ENCODE results near the gene AXIN2. TPM values are rescaled to one million over a fixed set of nuclear protein-coding genes. Genes with fewer than 3 reads are reported as not detected.

Gene AXIN2
- total RNA-seq, 4 donors from 2014 or later = 17.2 to 63.4 (median 49.3) TPM

GRCh38 chr17:65559804-65560627, 1.4 kb downstream of the AXIN2 start:
- no peak for DNase-seq (ENCODE audit: extremely low spot score)
- H3K27ac ChIP-seq (replicated peaks in 1 of 4) = no peak overlapping the region
- H3K4me3 ChIP-seq = no peak overlapping the region
- intact Hi-C loops (cut with DNase I) = loop anchor here (5.0 to 10.0 kb wide), 5 partner anchors 235 to 607 kb away; no protein-coding TSS in a partner anchor
- TF ChIP-seq POLR2AphosphoS5 (IDR thresholded peaks at IDR 0.05) (peak; percentile 40 to 71), CTCF (IDR thresholded peaks at IDR 0.05) (no peak), POLR2A (IDR thresholded peaks at IDR 0.05; ENCODE audit: low read depth) (peak; percentile 13), EP300 (IDR thresholded peaks at IDR 0.05) (no peak)
- H3K36me3 ChIP-seq = peaks cover 0 to 7% (median 0%) of the 10 kb centered on the region in 4 donors
- H3K4me1 ChIP-seq = peaks cover 23 to 54% (median 29%) of the 10 kb centered on the region in 4 donors
- no peaks in the 10 kb centered on the region for H3K9me3 ChIP-seq
- H3K27me3 ChIP-seq = no peaks in the 10 kb centered on the region
- under 1% methylated on average over 15 of the region's 89 CpGs for whole genome bisulfite sequencing

GRCh38 chr17:65559461-65559803, 2.0 kb downstream of the AXIN2 start:
- 2% methylated on average over 13 of the region's 13 CpGs for WGBS
- Histone ChIP-seq H3K27ac (replicated peaks in 1 of 4) (no peak overlapping the region), H3K9me3 (no peaks in the 10 kb centered on the region), H3K27me3 (no peaks in the 10 kb centered on the region), H3K4me1 (peaks cover 17 to 48% (median 23%) of the 10 kb centered on the region in 4 donors), H3K4me3 (no peak overlapping the region), H3K36me3 (peaks cover 0 to 7% (median 0%) of the 10 kb centered on the region in 4 donors)
- intact Hi-C loops (cut with DNase I) = loop anchor here (5.0 kb wide), 4 partner anchors 267 to 608 kb away; no protein-coding TSS in a partner anchor
- TF ChIP-seq EP300 (IDR thresholded peaks at IDR 0.05) (no peak), CTCF (IDR thresholded peaks at IDR 0.05) (no peak), POLR2AphosphoS5 (IDR thresholded peaks at IDR 0.05) (no peak), POLR2A (IDR thresholded peaks at IDR 0.05; ENCODE audit: low read depth) (no peak)
- no peak for DNase-seq (ENCODE audit: extremely low spot score)

- 19% methylated on average over 29 of the region's 29 CpGs for WGBS
- Histone ChIP-seq H3K36me3 (peaks cover 0 to 7% (median 0%) of the 10 kb centered on the region in 4 donors), H3K4me3 (no peak overlapping the region), H3K4me1 (peaks cover 12 to 43% (median 22%) of the 10 kb centered on the region in 4 donors), H3K27me3 (no peaks in the 10 kb centered on the region), H3K9me3 (no peaks in the 10 kb centered on the region), H3K27ac (replicated peaks in 1 of 4) (no peak overlapping the region)
- TF ChIP-seq POLR2AphosphoS5 (IDR thresholded peaks at IDR 0.05) = no peak
- no peak for TF ChIP-seq POLR2A (IDR thresholded peaks at IDR 0.05; ENCODE audit: low read depth)
- no peak for TF ChIP-seq CTCF (IDR thresholded peaks at IDR 0.05)
- TF ChIP-seq EP300 (IDR thresholded peaks at IDR 0.05) = no peak
- DNase-seq (ENCODE audit: extremely low spot score) = no peak
- intact Hi-C loops (cut with DNase I) = loop anchor here (5.0 kb wide), 4 partner anchors 267 to 608 kb away; no protein-coding TSS in a partner anchor
These were observed 2.6 kb downstream of the AXIN2 start for GRCh38 chr17:65558683-65559460.

- intact Hi-C loops (cut with DNase I) = loop anchor here (5.0 kb wide), 4 partner anchors 266 to 609 kb away; no protein-coding TSS in a partner anchor
- no peak overlapping the region for H3K27ac ChIP-seq (replicated peaks in 1 of 4)
These were observed 3.2 kb downstream of the AXIN2 start for GRCh38 chr17:65558311-65558682.

More at GRCh38 chr17:65558311-65558682, 3.2 kb downstream of the AXIN2 start:
- H3K36me3 ChIP-seq = peaks cover 0 to 7% (median 0%) of the 10 kb centered on the region in 4 donors
- no peak for TF ChIP-seq POLR2A (IDR thresholded peaks at IDR 0.05; ENCODE audit: low read depth)
- no peak for TF ChIP-seq CTCF (IDR thresholded peaks at IDR 0.05)
- no peak for TF ChIP-seq POLR2AphosphoS5 (IDR thresholded peaks at IDR 0.05)
- TF ChIP-seq EP300 (IDR thresholded peaks at IDR 0.05) = no peak
- no peaks in the 10 kb centered on the region for H3K9me3 ChIP-seq
- peaks cover 7 to 37% (median 20%) of the 10 kb centered on the region in 4 donors for H3K4me1 ChIP-seq
- H3K27me3 ChIP-seq = no peaks in the 10 kb centered on the region
- no peak for DNase-seq (ENCODE audit: extremely low spot score)
- 53% methylated on average over 3 of the region's 15 CpGs for WGBS
- no peak overlapping the region for H3K4me3 ChIP-seq

Measured in esophagus muscularis mucosa (tissue), 4 donors.